ENCODE data around the gene FRYL. TPM values are rescaled to one million over a fixed set of nuclear protein-coding genes. Genes with fewer than 3 reads are reported as not detected.
"Not testable (repeated sequence)": the region's sequence is repeated elsewhere in the genome, so short reads cannot be mapped to it uniquely, and the experiment has no call there.

FRYL gene
- total RNA-seq, 1 donor from 2014 or later, result 40.2 TPM

- DNase-seq, result no peak
- intact Hi-C loops (cut with micrococcal nuclease), result no loop called here
- ATAC-seq, result no peak
Measured at GRCh38 chr4:48709901-48710300, 70.2 kb downstream of the FRYL start.

- intact Hi-C loops (cut with micrococcal nuclease), result no loop called here
- no peak for DNase-seq
- no peak for ATAC-seq
Measured at GRCh38 chr4:48708610-48709009, 71.5 kb downstream of the FRYL start.

GRCh38 chr4:48706736-48707135 lies 73.3 kb downstream of the FRYL start:
- DNase-seq (no peak), ATAC-seq (no peak)
- intact Hi-C loops (cut with micrococcal nuclease), result no loop called here

- intact Hi-C loops (cut with micrococcal nuclease), result no loop called here
- DNase-seq, result no peak
- no peak for ATAC-seq
Measured at GRCh38 chr4:48705609-48706008, 74.5 kb downstream of the FRYL start.

GRCh38 chr4:48704091-48704802 lies 75.8 kb downstream of the FRYL start:
- ATAC-seq (no peak), DNase-seq (no peak)
- intact Hi-C loops (cut with micrococcal nuclease), result no loop called here

GRCh38 chr4:48699475-48699874 lies 80.6 kb downstream of the FRYL start:
- ATAC-seq, result no peak
- DNase-seq, result no peak
- intact Hi-C loops (cut with micrococcal nuclease), result no loop called here

GRCh38 chr4:48698029-48698971 lies 81.8 kb downstream of the FRYL start:
- DNase-seq, result no peak
- intact Hi-C loops (cut with micrococcal nuclease), result no loop called here
- peak; percentile 93 for ATAC-seq

GRCh38 chr4:48697516-48697915 lies 82.6 kb downstream of the FRYL start:
- intact Hi-C loops (cut with micrococcal nuclease); DNase-seq; ATAC-seq: not testable (repeated sequence)

GRCh38 chr4:48694824-48695223 lies 85.3 kb downstream of the FRYL start:
- intact Hi-C loops (cut with micrococcal nuclease), result no loop called here

GRCh38 chr4:48693856-48694574 lies 86.1 kb downstream of the FRYL start:
- DNase-seq (no peak), ATAC-seq (no peak)
- intact Hi-C loops (cut with micrococcal nuclease), result no loop called here

More at GRCh38 chr4:48694824-48695223, 85.3 kb downstream of the FRYL start:
- no peak for DNase-seq
- no peak for ATAC-seq

- intact Hi-C loops (cut with micrococcal nuclease), result no loop called here
- ATAC-seq, result no peak
Measured at GRCh38 chr4:48692897-48693296, 87.2 kb downstream of the FRYL start.

GRCh38 chr4:48692044-48692443 lies 88.0 kb downstream of the FRYL start:
- DNase-seq (no peak), ATAC-seq (no peak)
- intact Hi-C loops (cut with micrococcal nuclease), result no loop called here

More at GRCh38 chr4:48692897-48693296, 87.2 kb downstream of the FRYL start:
- DNase-seq, result no peak

- intact Hi-C loops (cut with micrococcal nuclease), result no loop called here
- DNase-seq (no peak), ATAC-seq (no peak)
Measured at GRCh38 chr4:48688953-48689352, 91.1 kb downstream of the FRYL start.

GRCh38 chr4:48687313-48688051 lies 92.6 kb downstream of the FRYL start:
- intact Hi-C loops (cut with micrococcal nuclease), result no loop called here
- no peak for ATAC-seq
- DNase-seq, result no peak

GRCh38 chr4:48686369-48686768 lies 93.7 kb downstream of the FRYL start:
- DNase-seq (no peak), ATAC-seq (no peak)
- intact Hi-C loops (cut with micrococcal nuclease), result no loop called here

GRCh38 chr4:48683784-48684666 lies 96.1 kb downstream of the FRYL start:
- no peak for ATAC-seq
- no peak for DNase-seq
- intact Hi-C loops (cut with micrococcal nuclease), result loop anchor here (5.0 kb wide), 1 partner anchor 107 kb away; no protein-coding TSS in a partner anchor

- not testable (repeated sequence) for ATAC-seq, DNase-seq
- intact Hi-C loops (cut with micrococcal nuclease), result loop anchor here (5.0 kb wide), 1 partner anchor 106 kb away; no protein-coding TSS in a partner anchor
Measured at GRCh38 chr4:48682870-48683269, 97.2 kb downstream of the FRYL start.

- intact Hi-C loops (cut with micrococcal nuclease), result loop anchor here (5.0 kb wide), 1 partner anchor 105 kb away; no protein-coding TSS in a partner anchor
- DNase-seq, result no peak
- no peak for ATAC-seq
Measured at GRCh38 chr4:48681856-48682255, 98.2 kb downstream of the FRYL start.
